Cardiac septum (tissue), 1 donor: ENCODE measurements around the gene CALU. TPM values are rescaled to one million over a fixed set of nuclear protein-coding genes. Genes with fewer than 3 reads are reported as not detected.

Source experiments
- DNase-seq: peaks from one replicate; pipeline ENCODE4 v3.0.0-alpha.2; 2020; ENCODE audit warnings: low spot score
- intact Hi-C: fragments of 100-400 bp; cut with DNase I; formaldehyde crosslinking; loops from one replicate; pipeline ENCODE4 v1.14.0; 2022
- long read RNA-seq: library from polyadenylated mRNA; unstranded; transcript quantifications from one replicate; pipeline ENCODE4 v2.0.0, GENCODE V29; 2021
- total RNA-seq: library from RNA; stranded (reverse); fragmentation: NEBNext Ultra II Directional; extraction: Animal tissue kit (Norgen Biotek cat#: 25700); gene quantifications from one replicate; pipeline ENCODE4 v1.2.1, GENCODE V29; 2021
- donor health status: DM: no; HTN: no; CAD: no.

The CALU gene
- 326 TPM for total RNA-seq
- long read RNA-seq, full-length matches to known transcripts, result 944 of 1,025 reads
- long read RNA-seq, partial matches to known transcripts, result 33 of 1,025 reads
- long read RNA-seq, other reads (novel, unspliced or antisense), result 48 of 1,025 reads

- intact Hi-C loops, result loop anchor here (2.0 to 5.0 kb wide), 2 partner anchors 87 to 128 kb away; a partner anchor contains a TSS
- peak; percentile 98 for DNase-seq
Observed at GRCh38 chr7:128739048-128739962, at the start of gene CALU. CALU (plus strand) TSS chr7:128739359; CDS start chr7:128748584, 9,225 bp downstream.

- intact Hi-C loops, result no loop called here
- no peak for DNase-seq
Observed at GRCh38 chr7:128691227-128691626, 47.9 kb upstream of the CALU start.

GRCh38 chr7:128692623-128693270 lies 46.4 kb upstream of the CALU start:
- intact Hi-C loops, result no loop called here
- DNase-seq, result no peak

- intact Hi-C loops, result no loop called here
- DNase-seq, result no peak
Observed at GRCh38 chr7:128693373-128694015, 45.7 kb upstream of the CALU start.

- intact Hi-C loops, result no loop called here
- no peak for DNase-seq
Observed at GRCh38 chr7:128694738-128695137, 44.4 kb upstream of the CALU start.

- intact Hi-C loops, result no loop called here
- DNase-seq, result no peak
Observed at GRCh38 chr7:128697302-128697905, 41.8 kb upstream of the CALU start.

- DNase-seq, result no peak
- intact Hi-C loops, result no loop called here
Observed at GRCh38 chr7:128699196-128699712, 39.9 kb upstream of the CALU start.

- DNase-seq, result no peak
- intact Hi-C loops, result no loop called here
Observed at GRCh38 chr7:128699895-128700294, 39.3 kb upstream of the CALU start.

- intact Hi-C loops, result no loop called here
- DNase-seq, result no peak
Observed at GRCh38 chr7:128701062-128701785, 37.9 kb upstream of the CALU start.

- DNase-seq, result no peak
- intact Hi-C loops, result no loop called here
Observed at GRCh38 chr7:128703609-128704241, 35.4 kb upstream of the CALU start.

- intact Hi-C loops, result no loop called here
- DNase-seq, result no peak
Observed at GRCh38 chr7:128705891-128706333, 33.2 kb upstream of the CALU start.

- DNase-seq, result no peak
- intact Hi-C loops, result no loop called here
Observed at GRCh38 chr7:128707752-128708151, 31.4 kb upstream of the CALU start.

GRCh38 chr7:128708235-128708634 lies 30.9 kb upstream of the CALU start:
- intact Hi-C loops, result no loop called here
- no peak for DNase-seq

- intact Hi-C loops, result no loop called here
- no peak for DNase-seq
Observed at GRCh38 chr7:128708824-128709223, 30.3 kb upstream of the CALU start.

- DNase-seq, result no peak
- intact Hi-C loops, result no loop called here
Observed at GRCh38 chr7:128710481-128710880, 28.7 kb upstream of the CALU start.

- intact Hi-C loops, result no loop called here
- no peak for DNase-seq
Observed at GRCh38 chr7:128713794-128714193, 25.4 kb upstream of the CALU start.

- DNase-seq, result no peak
Observed at GRCh38 chr7:128714701-128715495, 24.3 kb upstream of the CALU start.

More at GRCh38 chr7:128714701-128715495, 24.3 kb upstream of the CALU start:
- intact Hi-C loops, result no loop called here
